Astrocyte (in vitro differentiated cells and primary cell): ENCODE measurements around the gene SFT2D3. TPM values are rescaled to one million over a fixed set of nuclear protein-coding genes. Genes with fewer than 3 reads are reported as not detected.

Experiments used
- DNase-seq: peaks from one replicate; pipeline ENCODE4 v3.0.0-alpha.2; 2010; ENCODE audit warnings: low read depth
- FAIRE-seq: peaks from 2 replicates; lab custom pipeline; 2011; peaks lifted over from hg19 to GRCh38; lab: Jason Lieb, UNC
- H2AFZ ChIP-seq: 2 replicates; pipeline ENCODE4 v1.6.0; 2012; ENCODE audit warnings: low read depth, low read length, inconsistent platforms
- H3K27ac ChIP-seq: 2 replicates; pipeline ENCODE4 v1.5.1; 2011; ENCODE audit warnings: low read depth, low read length, inconsistent platforms
- H3K27me3 ChIP-seq: 2 replicates; pipeline ENCODE4 v1.6.0; 2011; ENCODE audit warnings: low read length, inconsistent platforms; ENCODE audit not compliant: insufficient read depth
- H3K36me3 ChIP-seq: 2 replicates; pipeline ENCODE4 v1.5.1; 2011; ENCODE audit warnings: low read length, inconsistent platforms; ENCODE audit not compliant: insufficient read depth
- H3K4me1 ChIP-seq: 2 replicates; pipeline ENCODE4 v1.5.1; 2011; ENCODE audit warnings: low read length, inconsistent platforms; ENCODE audit not compliant: insufficient read depth
- H3K4me2 ChIP-seq: 2 replicates; pipeline ENCODE4 v1.6.0; 2012; ENCODE audit warnings: low read length, inconsistent platforms
- H3K4me3 ChIP-seq: 2 replicates; pipeline ENCODE4 v1.5.1; 2011; ENCODE audit warnings: low read depth, mild to moderate bottlenecking, low read length, inconsistent platforms; ENCODE audit not compliant: insufficient read depth
- H3K79me2 ChIP-seq: 2 replicates; pipeline ENCODE4 v1.6.0; 2012; ENCODE audit warnings: mild to moderate bottlenecking, low read length, inconsistent platforms; ENCODE audit not compliant: insufficient read depth
- H3K9ac ChIP-seq: 2 replicates; pipeline ENCODE4 v1.6.0; 2012; ENCODE audit warnings: mild to moderate bottlenecking, low read length, inconsistent platforms
- H3K9me3 ChIP-seq: 2 replicates; pipeline ENCODE4 v1.5.1; 2012; ENCODE audit warnings: low read depth, mild to moderate bottlenecking, low read length, inconsistent platforms; ENCODE audit not compliant: insufficient read depth
- H4K20me1 ChIP-seq: 2 replicates; pipeline ENCODE4 v1.6.0; 2012; ENCODE audit warnings: low read length, inconsistent platforms; ENCODE audit not compliant: insufficient read depth
- H3K27ac Mint-ChIP-seq: one replicate; pipeline ENCODE4 v1.8.0; 2021; ENCODE audit warnings: mild to moderate bottlenecking, mixed read lengths; ENCODE audit not compliant: unreplicated experiment
- H3K27me3 Mint-ChIP-seq: one replicate; pipeline ENCODE4 v1.8.0; 2021; ENCODE audit warnings: low read depth, mixed read lengths; ENCODE audit not compliant: unreplicated experiment
- H3K36me3 Mint-ChIP-seq: one replicate; pipeline ENCODE4 v1.8.0; 2021; ENCODE audit warnings: low read depth, mixed read lengths; ENCODE audit not compliant: unreplicated experiment
- H3K4me1 Mint-ChIP-seq: one replicate; pipeline ENCODE4 v1.8.0; 2021; ENCODE audit warnings: low read depth, mixed read lengths; ENCODE audit not compliant: unreplicated experiment
- H3K4me3 Mint-ChIP-seq: one replicate; pipeline ENCODE4 v1.8.0; 2021; ENCODE audit warnings: mild to moderate bottlenecking, moderate library complexity, mixed read lengths; ENCODE audit not compliant: unreplicated experiment
- H3K9me3 Mint-ChIP-seq: one replicate; pipeline ENCODE4 v1.8.0; 2021; ENCODE audit warnings: mild to moderate bottlenecking, mixed read lengths; ENCODE audit not compliant: unreplicated experiment
- EZH2 ChIP-seq: IDR thresholded peaks from 2 replicates; pipeline ENCODE4 v1.6.1; 2012; ENCODE audit warnings: mild to moderate bottlenecking, low read length, inconsistent platforms; ENCODE audit not compliant: insufficient read depth
- total RNA-seq: library from RNA; stranded (reverse); gene quantifications from 2 replicates; pipeline ENCODE4 v1.2.1, GENCODE V29; 2021
- TF ChIP-seq, protein P1 (sequence below): IDR thresholded peaks from 2 replicates; pipeline ENCODE4 v1.5.1; 2011; ENCODE audit warnings: low read depth, mild to moderate bottlenecking, inconsistent platforms, low read length, moderate library complexity; ENCODE audit not compliant: insufficient read depth

The SFT2D3 gene
- total RNA-seq, 1 donor from 2014 or later: 2.9 TPM

DNA sequence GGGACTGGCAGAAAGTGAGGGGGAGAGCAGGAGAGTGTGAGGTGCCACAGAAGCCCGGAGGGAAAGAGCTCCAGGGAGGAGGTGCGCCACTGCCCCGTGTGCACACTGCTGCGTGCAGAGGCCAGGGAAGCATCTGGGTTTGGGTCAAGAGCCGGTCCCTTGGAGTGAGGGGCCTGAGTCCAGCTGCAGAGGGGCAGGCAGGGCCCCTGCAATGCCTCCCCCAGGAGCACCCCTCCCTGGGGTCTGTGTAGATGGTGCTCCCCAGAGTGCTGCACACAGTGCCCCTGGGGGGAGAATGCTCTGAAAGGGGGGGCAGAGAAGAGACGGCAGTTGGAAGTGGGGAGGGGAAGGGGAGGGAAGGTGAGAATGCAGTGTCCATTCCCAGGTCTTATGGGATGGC is 22.3 kb upstream of the SFT2D3 start:
- Histone ChIP-seq H2AFZ (no peak overlapping the region), H3K4me1 (peaks cover 13% of the 10 kb centered on the region), H3K36me3 (no peaks in the 10 kb centered on the region), H3K9me3 (no peaks in the 10 kb centered on the region), H3K4me2 (no peak overlapping the region), H4K20me1 (no peaks in the 10 kb centered on the region), H3K27ac (no peak overlapping the region), H3K9ac (no peak overlapping the region), H3K27me3 (peaks cover 10% of the 10 kb centered on the region), H3K4me3 (no peak overlapping the region), H3K79me2 (no peaks in the 10 kb centered on the region)
- FAIRE-seq (no peak), DNase-seq (no peak)
- Mint-ChIP-seq H3K36me3 (no peaks in the 10 kb centered on the region), H3K9me3 (no peaks in the 10 kb centered on the region), H3K4me1 (peaks cover 22% of the 10 kb centered on the region), H3K27ac (no peak overlapping the region), H3K4me3 (no peak overlapping the region), H3K27me3 (peaks cover 26% of the 10 kb centered on the region)
- TF ChIP-seq, protein P1, sequence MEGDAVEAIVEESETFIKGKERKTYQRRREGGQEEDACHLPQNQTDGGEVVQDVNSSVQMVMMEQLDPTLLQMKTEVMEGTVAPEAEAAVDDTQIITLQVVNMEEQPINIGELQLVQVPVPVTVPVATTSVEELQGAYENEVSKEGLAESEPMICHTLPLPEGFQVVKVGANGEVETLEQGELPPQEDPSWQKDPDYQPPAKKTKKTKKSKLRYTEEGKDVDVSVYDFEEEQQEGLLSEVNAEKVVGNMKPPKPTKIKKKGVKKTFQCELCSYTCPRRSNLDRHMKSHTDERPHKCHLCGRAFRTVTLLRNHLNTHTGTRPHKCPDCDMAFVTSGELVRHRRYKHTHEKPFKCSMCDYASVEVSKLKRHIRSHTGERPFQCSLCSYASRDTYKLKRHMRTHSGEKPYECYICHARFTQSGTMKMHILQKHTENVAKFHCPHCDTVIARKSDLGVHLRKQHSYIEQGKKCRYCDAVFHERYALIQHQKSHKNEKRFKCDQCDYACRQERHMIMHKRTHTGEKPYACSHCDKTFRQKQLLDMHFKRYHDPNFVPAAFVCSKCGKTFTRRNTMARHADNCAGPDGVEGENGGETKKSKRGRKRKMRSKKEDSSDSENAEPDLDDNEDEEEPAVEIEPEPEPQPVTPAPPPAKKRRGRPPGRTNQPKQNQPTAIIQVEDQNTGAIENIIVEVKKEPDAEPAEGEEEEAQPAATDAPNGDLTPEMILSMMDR: no peak
- no peak for TF ChIP-seq EZH2

- Mint-ChIP-seq H3K27me3 (peaks cover 26% of the 10 kb centered on the region), H3K4me3 (no peak overlapping the region)
These were observed 21.5 kb upstream of the SFT2D3 start for GRCh38 chr2:127679680-127680361.

More at GRCh38 chr2:127679680-127680361, 21.5 kb upstream of the SFT2D3 start:
- TF ChIP-seq, protein P1: no peak
- TF ChIP-seq EZH2: no peak
- no peak overlapping the region for H3K27ac Mint-ChIP-seq
- Histone ChIP-seq H3K79me2 (no peaks in the 10 kb centered on the region), H3K9ac (no peak overlapping the region), H3K27ac (no peak overlapping the region), H2AFZ (no peak overlapping the region), H4K20me1 (no peaks in the 10 kb centered on the region), H3K4me1 (peaks cover 6% of the 10 kb centered on the region), H3K4me3 (no peak overlapping the region), H3K27me3 (peaks cover 10% of the 10 kb centered on the region), H3K4me2 (no peak overlapping the region), H3K9me3 (no peaks in the 10 kb centered on the region), H3K36me3 (no peaks in the 10 kb centered on the region)
- H3K36me3 Mint-ChIP-seq: no peaks in the 10 kb centered on the region
- H3K9me3 Mint-ChIP-seq: no peaks in the 10 kb centered on the region
- no peak for DNase-seq
- H3K4me1 Mint-ChIP-seq: peaks cover 26% of the 10 kb centered on the region
- no peak for FAIRE-seq
